ENCODE data around the gene MRAS. TPM values are rescaled to one million over a fixed set of nuclear protein-coding genes. Genes with fewer than 3 reads are reported as not detected.
A peak's percentile ranks its signal among the peaks of the same experiment; 100 is the strongest.

The MRAS gene
- total and polyA plus RNA-seq, 2 of the 13 experiments (the other 11 are each of a cell fraction or from before 2014, with no cell fraction given) = 8.8 to 36.2 TPM

GRCh38 chr3:138348754-138349739 is 668 bp downstream of the MRAS start (continued):
- TF ChIP-seq NCOA1 (CRISPR knock-in tag; IDR thresholded peaks at IDR 0.05) (no peak), ZSCAN12 (CRISPR knock-in tag; IDR thresholded peaks at IDR 0.05) (0 out of 2 replicates have a peak, but pooled peaks have one; percentile 31), POLR2A (IDR thresholded peaks at IDR 0.05; ENCODE audit: insufficient read depth in 1 of 2, low read depth in 2 of 2, low read length in 2 of 2) (peak in 1 of 2 experiments; percentile 48; a peak in 1 of 4 replicates), ZNF644 (CRISPR knock-in tag; IDR thresholded peaks at IDR 0.05; ENCODE audit: low read depth) (peak; percentile 53; the same call in 1 of the 2 replicates), ZNF329 (CRISPR knock-in tag; IDR thresholded peaks at IDR 0.05; ENCODE audit: low read depth) (0 out of 2 replicates have a peak, but pooled peaks have one; percentile 12), ATM (IDR thresholded peaks at IDR 0.05; ENCODE audit: borderline replicate concordance) (no peak), ZNF615 (CRISPR knock-in tag; IDR thresholded peaks at IDR 0.05; ENCODE audit: borderline replicate concordance) (no peak), BRD4 (CRISPR knock-in tag; IDR thresholded peaks at IDR 0.05) (0 out of 2 replicates have a peak, but pooled peaks have one; percentile 28), HNF1B (CRISPR knock-in tag; IDR thresholded peaks at IDR 0.05) (peak; percentile 16; the same call in 1 of the 2 replicates), NFE2L2 (IDR thresholded peaks at IDR 0.05; ENCODE audit: low read length) (no peak), MED8 (CRISPR knock-in tag; IDR thresholded peaks at IDR 0.05; ENCODE audit: insufficient replicate concordance) (no peak), NFKB2 (CRISPR knock-in tag; IDR thresholded peaks at IDR 0.05; ENCODE audit: borderline replicate concordance) (peak; percentile 34; the same call in 1 of the 2 replicates), ZKSCAN5 (CRISPR knock-in tag; IDR thresholded peaks at IDR 0.05) (peak; percentile 98), GATAD2A (CRISPR knock-in tag; IDR thresholded peaks at IDR 0.05) (peak; percentile 25; the same call in 1 of the 2 replicates), ZBTB7A (CRISPR knock-in tag; IDR thresholded peaks at IDR 0.05) (peak; percentile 29; the same call in 1 of the 2 replicates), ATF2 (CRISPR knock-in tag; IDR thresholded peaks at IDR 0.05) (no peak), CBFB (CRISPR knock-in tag; IDR thresholded peaks at IDR 0.05) (no peak), ZNF280B (CRISPR knock-in tag; IDR thresholded peaks at IDR 0.05; ENCODE audit: borderline replicate concordance) (0 out of 2 replicates have a peak, but pooled peaks have one; percentile 41), ZFP90 (CRISPR knock-in tag; IDR thresholded peaks at IDR 0.05; ENCODE audit: borderline replicate concordance) (0 out of 2 replicates have a peak, but pooled peaks have one; percentile 52), PHF8 (CRISPR knock-in tag; IDR thresholded peaks at IDR 0.05) (peak; percentile 28; the same call in 1 of the 2 replicates), POGZ (CRISPR knock-in tag; IDR thresholded peaks at IDR 0.05) (0 out of 2 replicates have a peak, but pooled peaks have one; percentile 13), ATF7-NPFF (CRISPR knock-in tag; IDR thresholded peaks at IDR 0.05; ENCODE audit: low read depth) (peak; percentile 1; the same call in 1 of the 2 replicates), HDAC1 (CRISPR knock-in tag; IDR thresholded peaks at IDR 0.05) (peak; percentile 40; the same call in 1 of the 2 replicates), CSRNP1 (CRISPR knock-in tag; IDR thresholded peaks at IDR 0.05) (no peak)
